Thyroid gland (tissue), 4 donors: ENCODE measurements around the gene PRRG2.

Experiments used
- POLR2A ChIP-seq, 2 donors: fragments of 450-650 bp; IDR thresholded peaks; one replicate each; pipeline ENCODE4 v1.6.1; 2017; ENCODE audit warnings: antibody characterized with exemption in 2 of 2, mild to moderate bottlenecking in 2 of 2, moderate library complexity in 1 of 2
- TF ChIP-seq, protein P1 (sequence below), 6 experiments: fragments of 200-600 bp in 3 of 6; fragments of 450-650 bp in 3 of 6; sonication (generic) in 3 of 6; IDR thresholded peaks; one replicate each; pipeline ENCODE4 v1.5.1; 2016 to 2019; ENCODE audit warnings: antibody characterized with exemption in 6 of 6, mild to moderate bottlenecking in 2 of 6, inconsistent platforms in 1 of 6, moderate library complexity in 1 of 6

DNA sequence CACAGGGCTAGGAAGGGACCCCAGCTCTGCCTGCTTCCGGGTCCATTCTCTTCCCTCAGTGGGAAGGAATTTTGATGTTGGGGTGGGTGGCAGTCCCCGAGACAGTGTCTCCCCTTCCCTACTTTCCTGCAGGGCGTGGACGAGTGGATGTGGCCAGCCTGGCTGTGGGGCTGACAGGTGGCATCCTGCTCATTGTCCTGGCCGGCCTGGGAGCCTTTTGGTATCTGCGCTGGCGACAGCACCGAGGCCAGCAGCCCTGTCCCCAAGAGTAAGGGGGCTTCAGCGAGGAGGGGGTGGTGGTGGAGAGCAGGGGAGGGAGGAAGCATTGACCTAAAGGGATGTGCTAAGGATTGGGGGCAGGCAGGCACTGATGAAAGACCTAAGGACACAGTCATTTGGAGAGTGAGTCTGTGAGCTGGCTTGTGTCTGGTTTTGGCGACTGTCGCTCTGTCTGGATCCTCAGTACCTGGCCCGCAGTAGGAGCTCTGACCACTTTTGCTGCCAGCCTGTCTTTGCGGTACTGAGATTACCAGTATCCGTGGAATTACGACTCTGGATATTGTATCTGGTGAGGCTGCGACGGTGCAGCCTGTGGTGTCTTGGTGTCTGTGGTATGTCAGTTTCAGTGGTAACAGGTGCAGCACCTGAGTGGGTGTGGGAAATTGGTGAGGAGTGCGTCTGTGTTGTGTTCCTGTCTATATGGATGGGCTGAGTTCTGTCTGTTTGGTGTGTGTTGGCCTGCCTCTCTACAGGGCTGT is 7.4 kb downstream of the PRRG2 start:
- TF ChIP-seq, protein P1, sequence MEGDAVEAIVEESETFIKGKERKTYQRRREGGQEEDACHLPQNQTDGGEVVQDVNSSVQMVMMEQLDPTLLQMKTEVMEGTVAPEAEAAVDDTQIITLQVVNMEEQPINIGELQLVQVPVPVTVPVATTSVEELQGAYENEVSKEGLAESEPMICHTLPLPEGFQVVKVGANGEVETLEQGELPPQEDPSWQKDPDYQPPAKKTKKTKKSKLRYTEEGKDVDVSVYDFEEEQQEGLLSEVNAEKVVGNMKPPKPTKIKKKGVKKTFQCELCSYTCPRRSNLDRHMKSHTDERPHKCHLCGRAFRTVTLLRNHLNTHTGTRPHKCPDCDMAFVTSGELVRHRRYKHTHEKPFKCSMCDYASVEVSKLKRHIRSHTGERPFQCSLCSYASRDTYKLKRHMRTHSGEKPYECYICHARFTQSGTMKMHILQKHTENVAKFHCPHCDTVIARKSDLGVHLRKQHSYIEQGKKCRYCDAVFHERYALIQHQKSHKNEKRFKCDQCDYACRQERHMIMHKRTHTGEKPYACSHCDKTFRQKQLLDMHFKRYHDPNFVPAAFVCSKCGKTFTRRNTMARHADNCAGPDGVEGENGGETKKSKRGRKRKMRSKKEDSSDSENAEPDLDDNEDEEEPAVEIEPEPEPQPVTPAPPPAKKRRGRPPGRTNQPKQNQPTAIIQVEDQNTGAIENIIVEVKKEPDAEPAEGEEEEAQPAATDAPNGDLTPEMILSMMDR (IDR thresholded peaks at IDR 0.05) = no peak
- TF ChIP-seq POLR2A (IDR thresholded peaks at IDR 0.05) = no peak
